NCI-H187 treated with DMSO at 0.1 percent for 48 hours (cell line): ENCODE results near the gene MDFIC.

ENCODE experiments used
- DNase-seq: peaks from one replicate; lab custom pipeline; 2025; lab: John Stamatoyannopoulos, UW

Gene MDFIC

GRCh38 chr7:114953724-114954123 is 31.8 kb downstream of the MDFIC start:
- no peak for DNase-seq

- no peak for DNase-seq
These were observed 34.8 kb downstream of the MDFIC start for GRCh38 chr7:114956702-114957101.

GRCh38 chr7:114957444-114957843 is 35.5 kb downstream of the MDFIC start:
- no peak for DNase-seq

GRCh38 chr7:114959931-114960330 is 38.0 kb downstream of the MDFIC start:
- no peak for DNase-seq

- DNase-seq: no peak
These were observed 40.5 kb downstream of the MDFIC start for GRCh38 chr7:114962441-114962840.

- DNase-seq: no peak
These were observed 44.3 kb downstream of the MDFIC start for GRCh38 chr7:114966156-114966555.

- no peak for DNase-seq
These were observed 47.2 kb downstream of the MDFIC start for GRCh38 chr7:114969096-114969495.

- DNase-seq: no peak
These were observed 48.4 kb downstream of the MDFIC start for GRCh38 chr7:114970308-114970707.

- DNase-seq: no peak
These were observed 48.8 kb downstream of the MDFIC start for GRCh38 chr7:114970732-114971131.

GRCh38 chr7:114972567-114972966 is 50.7 kb downstream of the MDFIC start:
- DNase-seq: no peak

- DNase-seq: no peak
These were observed 51.3 kb downstream of the MDFIC start for GRCh38 chr7:114973147-114973546.

GRCh38 chr7:114975401-114975800 is 53.5 kb downstream of the MDFIC start:
- DNase-seq: no peak

- DNase-seq: no peak
These were observed 54.8 kb downstream of the MDFIC start for GRCh38 chr7:114976666-114977065.

- DNase-seq: no peak
These were observed 55.4 kb downstream of the MDFIC start for GRCh38 chr7:114977277-114977676.

- DNase-seq: no peak
These were observed 57.5 kb downstream of the MDFIC start for GRCh38 chr7:114979388-114979787.

- DNase-seq: no peak
These were observed 58.1 kb downstream of the MDFIC start for GRCh38 chr7:114979803-114980507.

GRCh38 chr7:114981323-114981722 is 59.4 kb downstream of the MDFIC start:
- no peak for DNase-seq

GRCh38 chr7:114985116-114985715 is 63.3 kb downstream of the MDFIC start:
- DNase-seq: no peak

- no peak for DNase-seq
These were observed 64.6 kb downstream of the MDFIC start for GRCh38 chr7:114986190-114987180.

- no peak for DNase-seq
These were observed 66.1 kb downstream of the MDFIC start for GRCh38 chr7:114988026-114988425.

GRCh38 chr7:114988755-114989375 is 67.0 kb downstream of the MDFIC start:
- DNase-seq: no peak

GRCh38 chr7:114989531-114989930 is 67.6 kb downstream of the MDFIC start:
- no peak for DNase-seq
